Neural progenitor cell (in vitro differentiated cells): ENCODE data around the gene SMAD6.

Experiments used
- CTCF ChIP-seq: fragments of 200-600 bp; sonication (generic); IDR thresholded peaks from 2 replicates; pipeline ENCODE4 v1.5.1; 2017; ENCODE audit warnings: antibody characterized with exemption, mild to moderate bottlenecking
- EZH2 ChIP-seq: fragments of 200-600 bp; sonication (generic); IDR thresholded peaks from 2 replicates; pipeline ENCODE4 v1.6.1; 2017; ENCODE audit warnings: antibody characterized with exemption, mild to moderate bottlenecking, moderate library complexity
- EZH2phosphoT487 ChIP-seq: fragments of 200-600 bp; sonication (generic); IDR thresholded peaks from 2 replicates; pipeline ENCODE4 v1.6.1; 2017; ENCODE audit warnings: antibody characterized with exemption

DNA sequence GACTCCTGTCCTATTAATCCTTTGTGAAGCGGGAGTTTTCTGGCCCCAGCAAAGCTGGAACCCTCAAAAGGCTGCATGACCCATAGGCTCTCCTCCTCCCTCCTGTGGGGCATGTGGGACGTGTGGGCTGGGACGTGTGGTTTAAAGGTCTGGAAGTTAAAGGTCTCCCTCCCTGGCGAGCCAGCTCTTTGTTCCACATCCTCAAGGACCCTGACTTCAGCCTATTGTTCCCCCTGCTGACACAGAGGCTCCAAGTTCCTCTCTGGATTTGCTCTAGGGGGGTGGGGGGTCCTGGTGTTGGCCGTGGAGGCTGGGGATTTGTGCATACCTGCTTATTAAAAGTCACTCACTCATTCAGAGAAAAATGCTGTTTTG is 44.2 kb downstream of the SMAD6 start:
- TF ChIP-seq CTCF, result no peak
- no peak for TF ChIP-seq EZH2
- no peak for TF ChIP-seq EZH2phosphoT487
